ENCODE measurements around the gene GPR107.

Gene GPR107

GRCh38 chr9:130149031-130149430 is 95.3 kb downstream of the GPR107 start:
- DNase-seq (ENCODE audit: low spot score), result no peak
- in situ Hi-C loops (cut with MboI; ENCODE audit: low sequenced_read_pairs, unreplicated experiment), result no loop called here
- no peak for TF ChIP-seq CTCF (IDR thresholded peaks at IDR 0.05; ENCODE audit: borderline replicate concordance, control extremely low read depth, extremely low read depth, insufficient read depth, missing control alignments)

GRCh38 chr9:130149654-130150286 is 96.1 kb downstream of the GPR107 start:
- in situ Hi-C loops (cut with MboI; ENCODE audit: low sequenced_read_pairs, unreplicated experiment), result no loop called here
- DNase-seq (ENCODE audit: low spot score), result no peak
- no peak for TF ChIP-seq CTCF (IDR thresholded peaks at IDR 0.05; ENCODE audit: borderline replicate concordance, control extremely low read depth, extremely low read depth, insufficient read depth, missing control alignments)

- TF ChIP-seq CTCF (IDR thresholded peaks at IDR 0.05; ENCODE audit: borderline replicate concordance, control extremely low read depth, extremely low read depth, insufficient read depth, missing control alignments), result no peak
- in situ Hi-C loops (cut with MboI; ENCODE audit: low sequenced_read_pairs, unreplicated experiment), result no loop called here
- no peak for DNase-seq (ENCODE audit: low spot score)
Measured at GRCh38 chr9:130150779-130151382, 97.2 kb downstream of the GPR107 start.

- in situ Hi-C loops (cut with MboI; ENCODE audit: low sequenced_read_pairs, unreplicated experiment), result no loop called here
- TF ChIP-seq CTCF (IDR thresholded peaks at IDR 0.05; ENCODE audit: borderline replicate concordance, control extremely low read depth, extremely low read depth, insufficient read depth, missing control alignments), result no peak
- DNase-seq (ENCODE audit: low spot score), result no peak
Measured at GRCh38 chr9:130154816-130155215, 101.1 kb downstream of the GPR107 start.

GRCh38 chr9:130155647-130156046 is 101.9 kb downstream of the GPR107 start:
- in situ Hi-C loops (cut with MboI; ENCODE audit: low sequenced_read_pairs, unreplicated experiment), result no loop called here
- TF ChIP-seq CTCF (IDR thresholded peaks at IDR 0.05; ENCODE audit: borderline replicate concordance, control extremely low read depth, extremely low read depth, insufficient read depth, missing control alignments), result no peak
- DNase-seq (ENCODE audit: low spot score), result no peak

GRCh38 chr9:130156672-130157071 is 103.0 kb downstream of the GPR107 start:
- no peak for TF ChIP-seq CTCF (IDR thresholded peaks at IDR 0.05; ENCODE audit: borderline replicate concordance, control extremely low read depth, extremely low read depth, insufficient read depth, missing control alignments)
- in situ Hi-C loops (cut with MboI; ENCODE audit: low sequenced_read_pairs, unreplicated experiment), result no loop called here
- DNase-seq (ENCODE audit: low spot score), result no peak

All from GM13976 (cell line).